GM21360 (cell line): ENCODE data around the gene TCIRG1.
"Not testable (repeated sequence)": the region's sequence is repeated elsewhere in the genome, so short reads cannot be mapped to it uniquely, and the experiment has no call there.

Experiments used
- ATAC-seq: cut with Tn5 transposase; IDR thresholded peaks from one replicate; pipeline ENCODE4 v1.9.1; 2021; ENCODE audit warnings: mild to moderate bottlenecking, moderate library complexity; ENCODE audit not compliant: unreplicated experiment

The TCIRG1 gene

DNA sequence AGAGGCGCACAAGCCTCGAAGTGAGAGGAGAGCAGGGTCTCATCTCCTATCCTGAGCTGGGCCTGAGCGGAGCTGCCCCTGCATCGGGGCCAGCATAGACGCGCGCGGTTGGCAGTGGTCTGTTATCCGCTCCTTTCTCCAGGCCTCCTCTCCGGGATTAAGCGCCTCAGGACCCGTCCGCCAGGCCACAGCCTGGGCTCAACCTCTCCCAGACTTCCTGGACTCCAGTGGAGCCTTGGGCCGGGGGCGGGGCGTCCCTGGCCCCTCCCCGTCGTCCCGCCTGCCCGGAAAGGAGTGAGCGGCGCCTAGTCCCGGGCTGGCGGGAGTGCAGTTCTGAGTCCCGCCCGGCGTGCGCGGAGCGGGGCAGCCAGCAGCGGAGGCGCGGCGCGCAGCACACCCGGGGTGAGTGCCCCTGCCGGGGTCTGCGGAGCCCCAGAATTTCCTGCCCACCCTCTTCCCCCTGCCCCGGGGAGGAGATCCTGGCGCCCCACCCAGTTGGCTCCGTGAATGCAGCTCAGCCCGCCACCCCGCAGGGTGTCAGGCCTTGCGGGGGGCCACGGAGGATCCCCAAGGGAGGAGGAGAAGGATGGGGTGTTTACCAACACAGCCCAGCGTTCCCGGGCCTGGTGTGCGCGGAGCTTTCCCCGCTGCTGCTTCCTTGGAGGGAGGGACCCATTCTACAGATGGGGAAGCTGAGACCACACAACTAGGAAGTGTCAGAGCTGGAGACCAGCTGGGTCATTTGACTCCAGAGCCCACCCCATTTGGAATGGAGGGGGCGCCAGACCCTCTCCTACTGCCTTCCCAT is at the start of gene TCIRG1:
TSS of gene TCIRG1 (plus strand) at position 308 of the 808 bp plus-strand sequence. CDS start 2,247 bp downstream, outside the sequence.
- ATAC-seq: no peak

GRCh38 chr11:67990546-67991346 is 48.1 kb upstream of the TCIRG1 start:
- not testable (repeated sequence) for ATAC-seq

DNA sequence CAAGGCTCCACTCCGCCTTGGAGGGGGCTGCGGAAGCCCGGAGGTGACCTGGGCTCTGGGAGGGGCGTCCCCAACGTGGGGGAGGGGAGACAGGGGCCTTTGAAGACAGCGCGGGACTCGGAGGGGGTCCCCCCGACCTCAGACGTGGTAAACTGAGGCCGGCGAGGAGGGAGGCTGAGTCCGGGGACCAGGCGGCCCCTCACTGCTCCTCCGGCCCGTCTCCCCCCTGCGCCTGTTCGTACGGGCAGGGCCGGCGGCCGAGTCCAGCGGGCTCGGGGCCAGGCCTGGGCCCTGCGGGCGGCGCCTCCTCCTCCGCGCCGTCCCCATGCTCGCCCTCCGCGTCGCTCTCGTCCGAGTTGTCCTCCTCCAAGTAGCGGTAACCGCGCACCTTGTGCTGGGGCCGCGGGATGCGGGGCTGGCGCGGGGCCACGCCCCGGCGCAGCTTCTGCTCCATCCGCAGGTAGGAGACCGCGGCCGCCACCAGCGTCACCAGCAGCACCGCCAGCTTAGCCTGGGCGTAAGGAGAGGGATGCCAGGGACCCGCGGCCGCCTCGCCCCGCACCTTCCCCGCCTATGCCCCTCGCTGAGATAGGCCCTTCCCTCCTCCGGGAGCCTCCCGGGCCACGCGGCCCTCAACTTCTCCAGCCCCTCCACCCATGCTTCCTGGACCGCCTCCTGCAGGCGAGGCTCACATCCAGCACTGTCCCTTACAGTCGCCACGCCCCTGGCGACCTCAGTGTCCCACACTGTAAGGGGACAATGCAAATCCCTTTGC is 47.3 kb upstream of the TCIRG1 start:
- ATAC-seq: not testable (repeated sequence)

- not testable (repeated sequence) for ATAC-seq
Observed at GRCh38 chr11:67993821-67994220, 45.0 kb upstream of the TCIRG1 start.

DNA sequence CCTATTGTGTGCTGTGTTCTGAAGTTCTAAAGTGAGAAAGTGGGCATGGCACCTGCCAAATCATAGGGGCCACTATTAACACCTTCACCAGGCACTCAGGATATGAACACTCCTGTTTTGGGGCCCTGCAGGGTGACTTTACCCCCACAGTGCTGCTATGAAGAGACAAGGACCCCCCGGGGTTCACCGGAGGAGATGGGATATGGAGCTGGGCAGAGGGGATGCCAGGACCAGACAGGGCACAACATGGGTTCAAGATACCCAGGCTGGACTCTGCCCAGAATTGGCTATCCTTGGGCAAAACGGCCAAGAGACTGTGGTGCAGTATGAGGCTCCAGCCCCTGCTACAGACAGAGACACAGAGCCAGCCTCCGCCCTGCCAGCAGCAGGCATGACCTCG is 44.4 kb upstream of the TCIRG1 start:
- not testable (repeated sequence) for ATAC-seq

DNA sequence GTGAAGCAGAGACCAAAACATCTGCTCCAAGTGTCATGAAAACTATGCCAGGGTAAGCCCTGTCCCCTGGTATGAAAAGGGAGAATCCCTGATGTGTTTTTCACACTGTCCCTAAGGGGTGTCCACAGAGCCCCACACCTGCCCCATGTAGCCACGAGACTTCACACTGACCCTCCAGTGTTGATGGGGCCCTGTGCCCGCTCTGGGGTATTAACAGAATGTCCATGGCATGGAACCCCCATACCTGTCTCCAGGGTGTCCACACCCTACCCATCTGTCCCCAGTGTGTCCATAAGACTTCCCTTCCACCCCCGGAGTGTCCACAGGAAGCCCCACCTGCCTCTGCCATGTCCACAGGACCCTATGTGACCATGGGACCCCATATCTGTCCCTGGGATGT is 43.7 kb upstream of the TCIRG1 start:
- ATAC-seq: not testable (repeated sequence)

DNA sequence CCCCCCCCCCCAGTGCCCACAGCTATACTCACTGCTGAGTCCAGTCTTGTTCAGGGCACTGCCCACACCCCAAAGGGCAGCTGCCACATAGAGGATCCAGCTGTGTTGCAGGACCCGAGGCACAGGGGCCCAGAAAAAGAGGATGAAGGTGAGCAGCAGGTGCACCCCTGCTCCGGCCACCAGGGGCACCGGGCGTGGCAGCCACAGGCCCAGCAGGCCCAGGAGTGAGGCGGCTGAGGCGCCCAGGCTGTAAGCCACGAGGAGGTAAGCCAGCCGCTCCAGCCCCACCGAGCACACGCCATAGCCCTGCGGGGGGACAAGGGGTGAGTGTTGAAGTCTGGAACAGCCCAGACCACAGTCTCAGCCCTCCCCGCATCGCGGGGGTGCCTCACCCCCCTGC is 43.2 kb upstream of the TCIRG1 start:
- not testable (repeated sequence) for ATAC-seq

GRCh38 chr11:67996051-67996450 is 42.8 kb upstream of the TCIRG1 start:
- ATAC-seq: no peak

GRCh38 chr11:67996622-67997474 is 42.0 kb upstream of the TCIRG1 start:
- no peak for ATAC-seq

GRCh38 chr11:67997475-67997921 is 41.3 kb upstream of the TCIRG1 start:
- no peak for ATAC-seq

- ATAC-seq: no peak
Observed at GRCh38 chr11:67998150-67999045, 40.4 kb upstream of the TCIRG1 start.

- ATAC-seq: no peak
Observed at GRCh38 chr11:67999201-67999629, 39.6 kb upstream of the TCIRG1 start.

DNA sequence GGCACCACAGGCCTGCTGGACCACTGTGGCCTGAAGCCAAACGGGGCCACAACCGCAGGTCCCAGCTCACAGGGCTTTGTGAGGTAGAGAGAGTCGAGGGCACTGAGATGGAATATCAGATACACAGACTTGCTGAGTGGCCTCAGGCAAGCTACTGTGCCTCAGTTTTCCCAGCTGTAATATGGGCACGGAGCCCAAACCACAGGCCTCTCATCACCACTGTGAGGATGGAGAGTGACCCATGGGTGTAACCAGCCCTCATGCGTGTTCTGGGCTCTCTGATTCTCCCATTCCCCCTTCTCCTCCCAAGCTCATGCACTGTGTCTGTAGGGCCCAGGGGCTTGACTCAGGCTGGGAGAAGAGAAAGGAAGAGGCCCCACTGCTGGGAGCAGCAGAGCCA is 39.1 kb upstream of the TCIRG1 start:
- ATAC-seq: no peak

DNA sequence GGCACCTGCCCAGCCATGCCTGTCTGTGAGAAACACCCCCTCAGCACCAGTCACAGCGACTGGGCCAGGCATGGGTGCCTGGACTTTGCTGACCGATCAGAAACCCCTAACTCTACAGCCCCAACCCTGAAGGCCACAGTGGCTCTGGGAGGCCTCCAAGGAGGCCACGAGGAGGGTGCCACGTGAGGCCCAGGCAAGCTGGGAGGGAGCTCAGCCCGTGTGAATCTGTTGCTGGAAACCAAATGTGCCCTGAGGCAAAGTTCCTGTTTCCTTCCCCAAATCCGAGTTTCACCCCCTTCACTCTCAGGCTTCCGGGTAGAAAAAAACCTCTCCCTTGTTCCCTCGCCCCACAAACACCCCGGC is 36.3 kb upstream of the TCIRG1 start:
- peak; percentile 7 for ATAC-seq

- ATAC-seq: peak; percentile 24
Observed at GRCh38 chr11:68002938-68003845, 35.6 kb upstream of the TCIRG1 start.

DNA sequence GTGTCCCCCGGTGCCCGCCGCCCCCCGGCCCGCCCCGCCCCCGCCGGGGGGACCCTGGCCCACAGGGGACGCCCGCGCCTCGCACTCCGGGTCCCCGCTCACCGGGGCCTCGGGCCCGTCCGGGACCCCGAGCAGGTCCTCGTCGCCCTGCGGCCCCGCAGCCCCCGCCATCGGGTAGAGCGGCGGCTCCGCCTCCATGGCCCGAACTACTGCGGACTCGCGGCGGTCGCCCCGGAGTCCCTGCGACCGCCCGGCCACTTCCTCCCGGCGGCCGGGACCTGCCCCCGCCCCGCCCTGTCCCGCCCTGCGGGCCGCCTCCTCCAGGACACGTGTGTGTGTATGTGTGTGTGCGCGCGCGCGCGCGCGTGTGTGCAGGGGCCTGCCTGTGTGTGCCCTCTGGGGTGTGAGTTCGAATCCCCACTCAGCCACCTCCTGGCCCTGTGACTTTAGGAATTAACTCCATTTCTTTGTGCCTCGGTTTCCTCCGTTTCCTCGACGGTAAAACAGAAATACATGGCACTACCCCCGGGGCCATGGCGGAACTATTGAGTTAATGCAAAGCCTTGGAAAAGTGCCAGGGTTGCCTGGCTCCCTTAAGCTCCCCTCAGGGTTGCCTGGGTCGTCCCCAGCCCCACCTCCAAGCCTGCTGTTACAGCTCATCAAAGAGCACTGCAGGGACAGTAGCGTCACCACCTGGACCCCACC is 34.8 kb upstream of the TCIRG1 start, which contains the start of gene UNC93B1:
TSS of gene UNC93B1 (minus strand) at position 252 of the 705 bp plus-strand sequence. CDS start at position 198, 54 bp downstream.
- ATAC-seq: peak; percentile 58
